Vein endothelial cell (primary cell): ENCODE measurements around the gene DOCK10. TPM values are rescaled to one million over a fixed set of nuclear protein-coding genes. Genes with fewer than 3 reads are reported as not detected.

Experiments
- small RNA-seq: library from RNA; depleted of rRNA; stranded (forward); fragments of <200 nt; gene quantifications from one replicate; pipeline ENCODE3, GENCODE V24; 2012
- total RNA-seq: library from RNA; depleted of rRNA; stranded (reverse); fragments of >200 nt; gene quantifications from 2 replicates; pipeline ENCODE4 v1.2.3, GENCODE V29; 2012

Gene DOCK10
- total RNA-seq, result 15.7 and 16.0 TPM in 2 replicates

GRCh38 chr2:225041851-225042799, at the start of gene DOCK10:
Gene DOCK10 (minus strand): TSS chr2:225042468. CDS start chr2:225042374, 94 bp downstream.

GRCh38 chr2:224716201-224716600, 326.1 kb downstream of the DOCK10 start, which contains the start of gene CCDC195:
Gene CCDC195 (minus strand): TSS chr2:224716365. CDS start chr2:224716365, 0 bp downstream.

Small RNAs within 50 kb of the gene (small RNA-seq; reads per million reads assigned to genes)
- not detected for gene MIR4439
